ENCODE results near the gene TCL1A.

Gene TCL1A

DNA sequence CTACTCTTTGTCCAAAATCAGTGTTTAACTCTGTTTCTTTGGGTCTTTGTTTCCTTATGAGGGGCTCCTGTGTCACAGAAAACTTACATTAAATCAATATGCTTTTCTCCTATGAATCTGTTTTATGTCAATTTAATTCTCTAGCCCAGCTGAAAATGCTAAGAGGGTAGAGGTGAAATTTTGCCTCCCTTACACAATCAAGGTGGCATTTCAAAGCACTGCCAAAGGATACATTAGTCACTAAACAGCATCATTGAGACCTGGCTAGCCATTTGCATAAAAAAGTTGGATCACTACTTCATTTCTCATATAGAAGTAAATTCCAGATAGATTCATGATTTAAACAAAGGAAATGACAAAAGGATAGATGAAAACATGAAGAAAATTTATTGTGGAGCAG is 15.6 kb downstream of the TCL1A start:
- no peak overlapping the region for H3K4me3 ChIP-seq (ENCODE audit: low read length)
- no peak for TF ChIP-seq CTCF (conservative IDR thresholded peaks at IDR 0.05; ENCODE audit: low read length)
- DNase-seq (ENCODE audit: low read depth), result no peak

DNA sequence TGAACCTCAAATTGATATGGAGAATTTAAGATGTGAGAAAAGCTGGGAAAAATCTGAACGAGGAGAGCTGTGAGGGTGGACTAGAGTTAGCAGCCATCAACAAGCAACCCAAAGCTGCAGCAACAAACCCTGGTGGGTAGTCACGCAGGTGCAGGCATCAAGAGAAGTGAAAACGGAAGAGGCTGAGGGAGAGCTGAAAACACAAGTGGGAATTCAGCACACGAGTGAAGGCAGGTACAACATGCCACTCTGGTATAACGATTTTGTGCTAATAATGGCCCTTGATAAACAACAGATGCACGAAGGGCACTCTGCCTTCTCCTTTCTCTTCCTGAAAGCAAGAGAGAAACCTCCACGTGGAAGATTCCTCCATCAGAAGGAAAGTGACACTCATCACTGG is 16.2 kb downstream of the TCL1A start:
- TF ChIP-seq CTCF (conservative IDR thresholded peaks at IDR 0.05; ENCODE audit: low read length), result no peak
- DNase-seq (ENCODE audit: low read depth), result no peak

GRCh38 chr14:95696741-95697140 is 17.2 kb downstream of the TCL1A start:
- no peak for DNase-seq (ENCODE audit: low read depth)
- H3K4me3 ChIP-seq (ENCODE audit: low read length), result no peak overlapping the region
- TF ChIP-seq CTCF (conservative IDR thresholded peaks at IDR 0.05; ENCODE audit: low read length), result no peak

More for the DNA sequence above, 16.2 kb downstream of the TCL1A start:
- H3K4me3 ChIP-seq (ENCODE audit: low read length), result no peak overlapping the region

GRCh38 chr14:95695913-95696312 is 18.0 kb downstream of the TCL1A start:
- H3K4me3 ChIP-seq (ENCODE audit: low read length), result no peak overlapping the region
- no peak for TF ChIP-seq CTCF (conservative IDR thresholded peaks at IDR 0.05; ENCODE audit: low read length)
- no peak for DNase-seq (ENCODE audit: low read depth)

DNA sequence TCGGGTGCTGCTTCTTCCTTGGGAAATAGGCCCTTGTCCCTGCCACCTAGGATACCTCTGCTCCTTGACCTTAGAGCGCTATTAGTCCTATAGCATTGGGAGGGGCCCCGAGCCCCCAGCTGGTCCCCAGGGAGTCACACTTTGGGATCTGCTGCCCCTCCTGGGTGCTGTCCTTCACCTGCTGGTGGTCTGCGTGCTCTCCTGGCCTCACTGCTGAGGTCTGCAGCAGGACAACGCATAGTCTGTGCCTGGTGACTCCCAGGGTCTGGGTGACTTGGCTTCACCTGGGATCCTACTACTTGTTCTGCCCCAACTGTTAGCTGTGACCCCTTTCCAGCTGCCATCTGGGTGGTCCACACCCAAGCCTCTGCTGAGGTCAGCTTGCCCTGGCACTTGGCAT is 18.9 kb downstream of the TCL1A start:
- H3K4me3 ChIP-seq (ENCODE audit: low read length), result no peak overlapping the region
- DNase-seq (ENCODE audit: low read depth), result no peak
- TF ChIP-seq CTCF (conservative IDR thresholded peaks at IDR 0.05; ENCODE audit: low read length), result no peak

DNA sequence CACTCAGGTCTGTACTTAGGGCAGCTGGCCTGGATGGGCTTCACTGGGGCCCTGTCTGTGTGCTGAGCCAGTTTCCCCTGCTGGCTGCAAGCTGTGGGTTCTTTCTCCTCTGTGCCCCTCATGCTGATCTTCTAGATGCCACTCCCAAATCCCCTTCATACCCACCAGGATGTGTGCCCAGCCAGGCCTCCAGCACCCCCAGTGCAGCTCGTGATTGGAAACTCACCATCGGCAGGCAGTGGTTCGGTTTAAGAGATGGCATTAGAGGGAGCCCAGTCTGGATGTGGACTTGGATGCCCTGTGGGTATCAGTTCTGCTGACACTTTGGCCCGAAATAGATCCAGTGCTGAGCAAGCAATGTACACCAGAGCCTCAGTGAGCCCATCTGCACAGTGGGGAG is 21.8 kb downstream of the TCL1A start:
- H3K4me3 ChIP-seq (ENCODE audit: low read length), result no peak overlapping the region
- TF ChIP-seq CTCF (conservative IDR thresholded peaks at IDR 0.05; ENCODE audit: low read length), result no peak
- no peak for DNase-seq (ENCODE audit: low read depth)

DNA sequence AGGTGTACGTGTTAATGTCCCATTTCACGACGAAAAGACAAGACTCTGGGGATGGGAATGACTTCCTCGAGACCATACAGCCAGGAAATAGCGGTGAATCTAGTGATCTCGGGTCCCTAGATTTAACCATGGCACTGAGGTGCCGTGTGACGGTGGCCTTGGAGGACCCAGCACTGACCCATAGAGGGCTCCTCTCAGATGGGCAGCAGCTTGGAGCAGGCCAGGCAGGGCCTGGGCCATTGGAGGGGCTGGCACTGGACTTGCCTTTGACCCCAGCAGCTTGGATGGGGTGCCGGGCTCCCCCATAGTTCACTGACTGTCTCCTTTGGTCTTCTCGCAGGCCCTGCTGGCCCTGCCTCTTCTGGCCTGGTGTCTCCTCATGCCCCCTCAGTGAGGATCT is 22.3 kb downstream of the TCL1A start:
- H3K4me3 ChIP-seq (ENCODE audit: low read length), result no peak overlapping the region
- no peak for DNase-seq (ENCODE audit: low read depth)
- no peak for TF ChIP-seq CTCF (conservative IDR thresholded peaks at IDR 0.05; ENCODE audit: low read length)
